Vagina (tissue), 2 donors: ENCODE measurements around the gene LRMDA. TPM values are rescaled to one million over a fixed set of nuclear protein-coding genes. Genes with fewer than 3 reads are reported as not detected.

Source experiments
- DNase-seq, 2 donors: peaks; one replicate each; pipeline ENCODE4 v3.0.0-alpha.2; 2017; ENCODE audit errors: extremely low spot score in 2 of 2
- H3K27ac ChIP-seq: fragments of 200-600 bp; sonication (generic); one replicate; pipeline ENCODE4 v1.5.1; 2019
- H3K27me3 ChIP-seq: fragments of 200-600 bp; sonication (generic); one replicate; pipeline ENCODE4 v1.5.1; 2019
- H3K36me3 ChIP-seq, 2 donors: fragments of 200-600 bp; sonication (generic); one replicate each; pipeline ENCODE4 v1.5.1; 2017 to 2019
- H3K4me1 ChIP-seq: fragments of 200-600 bp; sonication (generic); one replicate; pipeline ENCODE4 v1.5.1; 2019
- H3K4me3 ChIP-seq, 2 donors: fragments of 200-600 bp; sonication (generic); 1 replicate in 1 of 2; 2 replicates in 1 of 2; pipeline ENCODE4 v1.5.1; 2016 to 2019
- H3K9me3 ChIP-seq: fragments of 200-600 bp; sonication (generic); one replicate; pipeline ENCODE4 v1.5.1; 2019
- POLR2A ChIP-seq, 2 donors: fragments of 450-650 bp; IDR thresholded peaks; one replicate each; pipeline ENCODE4 v1.6.1; 2017; ENCODE audit warnings: antibody characterized with exemption in 2 of 2, mild to moderate bottlenecking in 2 of 2, moderate library complexity in 2 of 2
- POLR2AphosphoS5 ChIP-seq, 2 donors: sonication (generic); formaldehyde crosslinking; IDR thresholded peaks; one replicate each; pipeline ENCODE4 v1.9.0; 2017; ENCODE audit warnings: antibody characterized with exemption in 2 of 2, mild to moderate bottlenecking in 2 of 2, low read depth in 1 of 2; ENCODE audit not compliant: insufficient read depth in 1 of 2
- intact Hi-C: fragments of 100-400 bp; cut with DNase I; formaldehyde crosslinking; loops from one replicate; pipeline ENCODE4 v1.15.1; 2023
- total RNA-seq: library from RNA; depleted of rRNA; stranded (reverse); fragments of >200 nt; gene quantifications from one replicate; pipeline ENCODE4 v1.2.3, GENCODE V29; 2016
- TF ChIP-seq, protein P1 (sequence below), 3 experiments: fragments of 450-650 bp in 2 of 3; fragments of 200-600 bp in 1 of 3; sonication (generic) in 1 of 3; IDR thresholded peaks; one replicate each; pipeline ENCODE4 v1.5.1; 2017 to 2019; ENCODE audit warnings: antibody characterized with exemption in 3 of 3, mild to moderate bottlenecking in 2 of 3, moderate library complexity in 2 of 3

LRMDA gene
- 22.6 TPM for total RNA-seq

DNA sequence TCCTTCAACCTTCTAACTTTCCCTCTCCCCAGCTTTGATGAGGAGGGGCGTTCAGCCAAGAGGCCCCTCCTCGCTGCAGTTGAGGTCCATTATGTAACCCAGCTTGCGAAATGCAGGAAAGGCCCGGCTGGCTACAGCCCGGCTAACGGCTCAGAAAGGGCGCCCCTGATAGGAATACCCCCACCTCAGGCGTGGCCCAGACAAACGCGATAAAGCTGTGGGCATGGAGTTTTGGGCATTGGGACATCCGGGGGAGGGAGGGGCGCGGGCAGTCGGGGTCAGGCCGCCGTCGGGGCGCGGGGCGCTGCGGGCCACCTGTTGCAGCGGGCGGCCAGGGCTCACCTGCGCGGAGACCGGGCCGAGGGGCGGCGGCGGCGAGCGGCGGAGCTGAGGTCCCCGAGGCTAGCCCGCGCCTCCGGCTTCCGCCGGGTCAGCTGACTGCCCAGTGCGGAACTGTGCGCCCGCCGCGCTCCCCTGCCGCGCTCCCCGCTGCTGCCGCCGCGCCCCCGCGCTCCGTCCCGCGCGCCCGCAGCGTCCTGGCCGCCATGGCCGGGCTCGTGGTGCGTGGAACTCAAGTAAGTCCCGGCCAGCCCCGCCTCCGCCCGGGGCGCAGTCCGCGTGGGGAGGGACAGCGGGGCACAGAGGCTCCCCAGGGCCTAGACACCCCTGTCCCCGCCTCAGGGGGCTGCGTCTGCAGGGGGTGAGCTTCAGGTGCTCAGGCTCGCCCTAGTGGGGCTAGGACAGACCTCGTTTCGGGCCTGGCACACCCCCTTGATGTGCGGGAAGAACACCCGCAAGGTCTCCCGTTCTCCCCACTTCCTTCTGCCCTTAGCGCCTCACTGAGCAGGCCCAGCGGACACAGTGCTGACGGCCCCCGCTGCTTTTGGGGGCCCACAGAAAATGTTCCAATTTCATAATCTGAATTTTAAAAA, at the start of gene LRMDA:
LRMDA (plus strand) TSS at position 445 of the 932 bp plus-strand sequence.
- intact Hi-C loops: no loop called here
- no peak for DNase-seq
- Histone ChIP-seq H3K4me3 (peak within 1 kb of the TSS; percentile 54 to 68), H3K9me3 (no peaks in the 10 kb centered on the region), H3K27me3 (no peaks in the 10 kb centered on the region), H3K36me3 (no peaks in the 10 kb centered on the region), H3K27ac (peak within 1 kb of the TSS; percentile 79), H3K4me1 (peaks cover 45% of the 10 kb centered on the region)
- TF ChIP-seq, protein P1, sequence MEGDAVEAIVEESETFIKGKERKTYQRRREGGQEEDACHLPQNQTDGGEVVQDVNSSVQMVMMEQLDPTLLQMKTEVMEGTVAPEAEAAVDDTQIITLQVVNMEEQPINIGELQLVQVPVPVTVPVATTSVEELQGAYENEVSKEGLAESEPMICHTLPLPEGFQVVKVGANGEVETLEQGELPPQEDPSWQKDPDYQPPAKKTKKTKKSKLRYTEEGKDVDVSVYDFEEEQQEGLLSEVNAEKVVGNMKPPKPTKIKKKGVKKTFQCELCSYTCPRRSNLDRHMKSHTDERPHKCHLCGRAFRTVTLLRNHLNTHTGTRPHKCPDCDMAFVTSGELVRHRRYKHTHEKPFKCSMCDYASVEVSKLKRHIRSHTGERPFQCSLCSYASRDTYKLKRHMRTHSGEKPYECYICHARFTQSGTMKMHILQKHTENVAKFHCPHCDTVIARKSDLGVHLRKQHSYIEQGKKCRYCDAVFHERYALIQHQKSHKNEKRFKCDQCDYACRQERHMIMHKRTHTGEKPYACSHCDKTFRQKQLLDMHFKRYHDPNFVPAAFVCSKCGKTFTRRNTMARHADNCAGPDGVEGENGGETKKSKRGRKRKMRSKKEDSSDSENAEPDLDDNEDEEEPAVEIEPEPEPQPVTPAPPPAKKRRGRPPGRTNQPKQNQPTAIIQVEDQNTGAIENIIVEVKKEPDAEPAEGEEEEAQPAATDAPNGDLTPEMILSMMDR (IDR thresholded peaks at IDR 0.05): no peak
- TF ChIP-seq POLR2AphosphoS5 (IDR thresholded peaks at IDR 0.05; ENCODE audit: insufficient read depth in 1 of 2, low read depth in 1 of 2) (peak in 1 of 2 donors; percentile 20), POLR2A (IDR thresholded peaks at IDR 0.05) (no peak)

DNA sequence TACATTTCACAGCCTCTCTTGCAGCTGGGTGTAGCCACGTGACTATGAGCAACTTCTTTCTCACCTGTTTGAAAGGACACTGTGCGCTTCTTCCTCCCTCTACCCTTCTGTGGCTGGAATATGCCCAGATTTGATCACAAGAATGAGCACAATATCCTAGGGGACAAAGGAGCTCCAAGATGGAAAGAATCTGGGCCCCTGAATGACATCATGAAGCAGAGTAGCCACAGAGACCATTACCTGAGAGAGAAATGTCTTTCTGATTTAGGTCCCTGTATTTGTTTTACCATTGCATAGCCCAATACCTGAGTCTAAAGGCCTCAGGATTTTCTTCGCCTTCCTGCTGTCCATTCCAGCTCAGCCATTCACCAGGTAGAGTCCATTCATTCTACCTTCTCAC, 45.3 kb upstream of the LRMDA start:
- Histone ChIP-seq H3K27ac (no peak overlapping the region), H3K27me3 (no peaks in the 10 kb centered on the region), H3K4me3 (no peak overlapping the region), H3K36me3 (no peaks in the 10 kb centered on the region), H3K4me1 (no peaks in the 10 kb centered on the region), H3K9me3 (no peaks in the 10 kb centered on the region)
- TF ChIP-seq POLR2AphosphoS5 (IDR thresholded peaks at IDR 0.05; ENCODE audit: insufficient read depth in 1 of 2, low read depth in 1 of 2): no peak
- TF ChIP-seq, protein P1 (IDR thresholded peaks at IDR 0.05): no peak
- no peak for TF ChIP-seq POLR2A (IDR thresholded peaks at IDR 0.05)
- intact Hi-C loops: no loop called here
- DNase-seq: no peak

DNA sequence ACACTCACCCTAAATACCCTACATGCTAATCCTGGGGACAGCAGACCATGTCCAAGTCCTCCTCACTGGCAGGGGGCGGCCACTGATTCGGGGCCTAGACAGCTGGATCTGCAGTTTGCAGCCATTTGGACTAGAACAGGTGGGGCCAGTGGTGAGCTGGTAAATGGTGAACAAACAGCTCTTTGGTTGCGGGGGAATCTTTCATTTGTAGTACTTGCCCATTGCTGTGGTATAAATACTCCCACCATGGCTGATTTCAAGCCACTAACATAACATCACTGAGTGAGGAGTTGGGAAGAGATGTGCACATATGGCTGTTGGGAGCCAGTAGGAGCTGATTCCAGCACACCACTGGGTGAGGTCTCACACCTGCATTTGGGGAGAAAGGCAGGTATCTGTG, 43.3 kb upstream of the LRMDA start:
- TF ChIP-seq, protein P1 (IDR thresholded peaks at IDR 0.05): no peak
- TF ChIP-seq POLR2AphosphoS5 (IDR thresholded peaks at IDR 0.05; ENCODE audit: insufficient read depth in 1 of 2, low read depth in 1 of 2): no peak
- TF ChIP-seq POLR2A (IDR thresholded peaks at IDR 0.05): no peak
- Histone ChIP-seq H3K27ac (no peak overlapping the region), H3K36me3 (no peaks in the 10 kb centered on the region), H3K4me1 (no peaks in the 10 kb centered on the region), H3K9me3 (no peaks in the 10 kb centered on the region), H3K27me3 (no peaks in the 10 kb centered on the region), H3K4me3 (no peak overlapping the region)
- no peak for DNase-seq
- intact Hi-C loops: no loop called here

DNA sequence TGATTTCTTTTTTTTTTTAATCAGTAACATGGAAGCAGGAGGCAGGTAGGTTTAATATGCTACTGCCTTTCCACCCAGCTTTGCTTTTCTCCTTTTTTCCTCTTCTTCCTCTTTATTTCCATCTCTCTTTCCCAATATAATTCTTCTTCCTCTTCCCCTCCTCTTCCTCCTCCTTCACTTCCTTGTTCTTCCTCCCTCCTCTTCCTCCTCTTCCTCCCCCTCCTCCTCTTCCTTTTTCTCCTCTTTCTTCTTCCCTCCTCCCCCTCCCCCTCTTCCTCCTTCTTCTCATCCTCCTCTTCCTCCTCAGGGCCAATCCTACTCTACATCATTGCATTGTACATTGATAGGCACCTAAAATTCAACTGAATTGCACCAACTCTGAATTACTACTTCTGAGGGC, 41.2 kb upstream of the LRMDA start:
- TF ChIP-seq POLR2A (IDR thresholded peaks at IDR 0.05) (no peak), POLR2AphosphoS5 (IDR thresholded peaks at IDR 0.05; ENCODE audit: insufficient read depth in 1 of 2, low read depth in 1 of 2) (no peak)
- TF ChIP-seq, protein P1 (IDR thresholded peaks at IDR 0.05): no peak
- Histone ChIP-seq H3K36me3 (no peaks in the 10 kb centered on the region), H3K4me3 (no peak overlapping the region), H3K27ac (no peak overlapping the region), H3K9me3 (no peaks in the 10 kb centered on the region), H3K4me1 (peaks cover 5% of the 10 kb centered on the region), H3K27me3 (no peaks in the 10 kb centered on the region)
- intact Hi-C loops: loop anchor here (10.0 kb wide), 4 partner anchors 95 to 1615 kb away; no protein-coding TSS in a partner anchor
- no peak for DNase-seq

DNA sequence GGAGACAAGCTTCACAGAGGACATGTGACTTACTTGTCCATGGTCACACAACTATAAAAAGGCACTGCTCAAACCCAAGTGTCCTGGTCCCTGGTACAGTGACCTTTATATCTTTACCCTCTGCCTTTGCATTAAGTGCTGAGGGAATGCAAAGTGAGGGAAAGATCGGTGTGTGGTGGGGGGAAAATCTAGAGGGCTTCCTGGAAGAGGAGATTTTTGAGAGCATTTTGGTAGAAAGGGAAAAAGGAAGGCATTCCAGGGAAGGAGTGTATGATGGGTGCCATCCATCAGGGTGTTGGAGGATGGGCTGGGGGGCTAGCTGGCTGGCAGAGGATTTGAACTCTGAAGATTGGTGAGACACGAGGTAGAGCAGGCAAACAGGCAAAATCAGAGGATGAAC, 39.2 kb upstream of the LRMDA start:
- Histone ChIP-seq H3K36me3 (no peaks in the 10 kb centered on the region), H3K27ac (no peak overlapping the region), H3K9me3 (no peaks in the 10 kb centered on the region), H3K4me3 (no peak overlapping the region), H3K27me3 (no peaks in the 10 kb centered on the region), H3K4me1 (peaks cover 6% of the 10 kb centered on the region)
- no peak for DNase-seq
- TF ChIP-seq POLR2AphosphoS5 (IDR thresholded peaks at IDR 0.05; ENCODE audit: insufficient read depth in 1 of 2, low read depth in 1 of 2): no peak
- TF ChIP-seq, protein P1 (IDR thresholded peaks at IDR 0.05): no peak
- no peak for TF ChIP-seq POLR2A (IDR thresholded peaks at IDR 0.05)
- intact Hi-C loops: loop anchor here (10.0 kb wide), 4 partner anchors 97 to 1613 kb away; no protein-coding TSS in a partner anchor
